PFSK-1 (cell line): ENCODE results near the gene CCS. TPM values are rescaled to one million over a fixed set of nuclear protein-coding genes. Genes with fewer than 3 reads are reported as not detected.

Experiments
- FOXP2 ChIP-seq: optimal IDR thresholded peaks from 2 replicates; pipeline ENCODE3; 2011; ENCODE audit warnings: borderline replicate concordance, control low read depth, inconsistent platforms; ENCODE audit not compliant: insufficient read depth; ENCODE audit errors: extremely low read length, extremely low read depth
- POLR2AphosphoS5 ChIP-seq: IDR thresholded peaks from 2 replicates; pipeline ENCODE4 v1.6.1; 2012; ENCODE audit warnings: low read depth, mild to moderate bottlenecking, control low read depth, low read length, moderate library complexity
- REST ChIP-seq, 2 experiments: IDR thresholded peaks; 2 replicates each; pipeline versions ENCODE4 v1.6.1 to v1.8.0; 2011 to 2012; ENCODE audit warnings: low read depth in 2 of 2, low read length in 2 of 2, control low read depth in 1 of 2, inconsistent platforms in 1 of 2, mild to moderate bottlenecking in 1 of 2, moderate library complexity in 1 of 2; ENCODE audit not compliant: insufficient read depth in 1 of 2
- SIN3A ChIP-seq: IDR thresholded peaks from 2 replicates; pipeline ENCODE4 v1.6.1; 2012; ENCODE audit warnings: mild to moderate bottlenecking, low read length, moderate library complexity, borderline replicate concordance; ENCODE audit not compliant: insufficient read depth
- TAF1 ChIP-seq: IDR thresholded peaks from 2 replicates; pipeline ENCODE4 v1.6.1; 2012; ENCODE audit warnings: low read length, control low read depth, borderline replicate concordance; ENCODE audit not compliant: insufficient read depth
- polyA plus RNA-seq: library from polyadenylated mRNA; unstranded; fragments of >200 nt; gene quantifications from one replicate; pipeline ENCODE4 v1.2.1, GENCODE V29; 2012; ENCODE audit warnings: low read depth, missing spikeins; ENCODE audit not compliant: insufficient read length

CCS gene
- 55.0 TPM for polyA plus RNA-seq

- peak; percentile 64; the same call in 1 of the 2 replicates for TF ChIP-seq SIN3A
- peak; percentile 36 for TF ChIP-seq FOXP2
- 0 out of 4 replicates have a peak, but pooled peaks of 1 of the 2 experiments have one; percentile 9 for TF ChIP-seq REST (IDR thresholded peaks at IDR 0.05; ENCODE audit: insufficient read depth in 1 of 2, low read depth in 2 of 2, low read length in 2 of 2)
- TF ChIP-seq POLR2AphosphoS5, result peak; percentile 99
- TF ChIP-seq TAF1, result peak; percentile 92; the same call in 1 of the 2 replicates
Observed at GRCh38 chr11:66592457-66593302, at the start of gene CCS, which contains the start of gene CCDC87. TSS of gene CCS (plus strand) at chr11:66593185. CDS start at chr11:66593262, 77 bp downstream. TSS of gene CCDC87 (minus strand) at chr11:66593063. CDS start at chr11:66593015, 48 bp downstream.

- TF ChIP-seq TAF1 (no peak), POLR2AphosphoS5 (peak; percentile 23; the same call in 1 of the 2 replicates), FOXP2 (peak; percentile 98), SIN3A (0 out of 2 replicates have a peak, but pooled peaks have one; percentile 10)
Observed at GRCh38 chr11:66543263-66544107, 49.5 kb upstream of the CCS start.

- TF ChIP-seq SIN3A (peak; percentile 97; the same call in 1 of the 2 replicates), FOXP2 (no peak), TAF1 (peak; percentile 65; the same call in 1 of the 2 replicates), POLR2AphosphoS5 (peak; percentile 73), REST (IDR thresholded peaks at IDR 0.05; ENCODE audit: insufficient read depth in 1 of 2, low read depth in 2 of 2, low read length in 2 of 2) (0 out of 4 replicates have a peak, but pooled peaks of 1 of the 2 experiments have one; percentile 7)
Observed at GRCh38 chr11:66545701-66546367, 47.2 kb upstream of the CCS start, which contains the start of gene ZDHHC24. TSS of gene ZDHHC24 (minus strand) at chr11:66546048. CDS start at chr11:66546003, 45 bp downstream.

GRCh38 chr11:66546368-66546965 lies 46.5 kb upstream of the CCS start, which contains the start of gene ACTN3:
TSS of gene ACTN3 (plus strand) at chr11:66546903. CDS start at chr11:66546938, 35 bp downstream.
- TF ChIP-seq FOXP2 (no peak), TAF1 (no peak), SIN3A (no peak), POLR2AphosphoS5 (no peak), REST (IDR thresholded peaks at IDR 0.05; ENCODE audit: insufficient read depth in 1 of 2, low read depth in 2 of 2, low read length in 2 of 2) (no peak)
